GM19468 (cell line): ENCODE results near the gene ATG7.
"Not testable (repeated sequence)": the region's sequence is repeated elsewhere in the genome, so short reads cannot be mapped to it uniquely, and the experiment has no call there.

Experiments
- ATAC-seq: cut with Tn5 transposase; IDR thresholded peaks from one replicate; pipeline ENCODE4 v1.9.1; 2021; ENCODE audit warnings: mild to moderate bottlenecking, moderate library complexity, moderate number of reproducible peaks; ENCODE audit not compliant: unreplicated experiment; ENCODE audit errors: extremely low read depth

ATG7 gene

GRCh38 chr3:11595024-11595423, 322.8 kb downstream of the ATG7 start:
- not testable (repeated sequence) for ATAC-seq

- no peak for ATAC-seq
Observed at GRCh38 chr3:11596387-11596786, 324.2 kb downstream of the ATG7 start.

GRCh38 chr3:11600501-11601282, 328.5 kb downstream of the ATG7 start:
- ATAC-seq: no peak

GRCh38 chr3:11601446-11602238, 329.4 kb downstream of the ATG7 start:
- peak; percentile 76 for ATAC-seq

- ATAC-seq: no peak
Observed at GRCh38 chr3:11602239-11602840, 330.1 kb downstream of the ATG7 start.

- ATAC-seq: no peak
Observed at GRCh38 chr3:11602886-11603527, 330.8 kb downstream of the ATG7 start.

GRCh38 chr3:11603628-11604027, 331.4 kb downstream of the ATG7 start:
- no peak for ATAC-seq

GRCh38 chr3:11604139-11604892, 332.1 kb downstream of the ATG7 start:
- ATAC-seq: no peak

GRCh38 chr3:11605398-11605797, 333.2 kb downstream of the ATG7 start:
- no peak for ATAC-seq

GRCh38 chr3:11606090-11606784, 334.0 kb downstream of the ATG7 start:
- ATAC-seq: no peak

- no peak for ATAC-seq
Observed at GRCh38 chr3:11606865-11607440, 334.8 kb downstream of the ATG7 start.
